Activated T-cell treated with anti-CD3 and anti-CD28 coated beads for 4 hours (primary cell): ENCODE measurements around the gene TNIK.
A peak's percentile ranks its signal among the peaks of the same experiment; 100 is the strongest.

Experiments used
- DNase-seq: peaks from one replicate; pipeline ENCODE4 v3.0.0-alpha.2; 2020

The TNIK gene

GRCh38 chr3:171459942-171460724, at the start of gene TNIK:
TNIK (minus strand) TSS chr3:171460405; CDS start chr3:171460063, 342 bp downstream.
- DNase-seq, result peak; percentile 94

GRCh38 chr3:171508676-171509075, 48.5 kb upstream of the TNIK start:
- no peak for DNase-seq

GRCh38 chr3:171508206-171508605, 48.0 kb upstream of the TNIK start:
- DNase-seq, result no peak

- DNase-seq, result no peak
Observed at GRCh38 chr3:171506743-171507319, 46.6 kb upstream of the TNIK start.

GRCh38 chr3:171505822-171506333, 45.7 kb upstream of the TNIK start:
- no peak for DNase-seq

GRCh38 chr3:171504376-171504775, 44.2 kb upstream of the TNIK start:
- no peak for DNase-seq

- no peak for DNase-seq
Observed at GRCh38 chr3:171503817-171504216, 43.6 kb upstream of the TNIK start.

GRCh38 chr3:171498921-171499320, 38.7 kb upstream of the TNIK start:
- no peak for DNase-seq

- DNase-seq, result no peak
Observed at GRCh38 chr3:171497468-171497867, 37.3 kb upstream of the TNIK start.

- DNase-seq, result no peak
Observed at GRCh38 chr3:171495413-171495812, 35.2 kb upstream of the TNIK start.

GRCh38 chr3:171494457-171495109, 34.4 kb upstream of the TNIK start:
- DNase-seq, result no peak

- DNase-seq, result no peak
Observed at GRCh38 chr3:171491361-171491760, 31.2 kb upstream of the TNIK start.

- no peak for DNase-seq
Observed at GRCh38 chr3:171490901-171491300, 30.7 kb upstream of the TNIK start.

GRCh38 chr3:171489348-171489747, 29.1 kb upstream of the TNIK start:
- no peak for DNase-seq

- no peak for DNase-seq
Observed at GRCh38 chr3:171488479-171488878, 28.3 kb upstream of the TNIK start.

GRCh38 chr3:171487382-171487781, 27.2 kb upstream of the TNIK start:
- DNase-seq, result no peak

- no peak for DNase-seq
Observed at GRCh38 chr3:171485338-171485737, 25.1 kb upstream of the TNIK start.

- no peak for DNase-seq
Observed at GRCh38 chr3:171481011-171481410, 20.8 kb upstream of the TNIK start.

- no peak for DNase-seq
Observed at GRCh38 chr3:171480526-171480925, 20.3 kb upstream of the TNIK start.

- no peak for DNase-seq
Observed at GRCh38 chr3:171476532-171477102, 16.4 kb upstream of the TNIK start.

GRCh38 chr3:171472552-171472951, 12.3 kb upstream of the TNIK start:
- no peak for DNase-seq

- no peak for DNase-seq
Observed at GRCh38 chr3:171470714-171471227, 10.6 kb upstream of the TNIK start.

GRCh38 chr3:171469376-171469775, 9.2 kb upstream of the TNIK start:
- no peak for DNase-seq
